NB4 (cell line): Measurements from ENCODE around the gene RHO.

Experiments used
- MYC ChIP-seq: IDR thresholded peaks from 2 replicates; pipeline ENCODE4 v1.6.1; 2011; ENCODE audit warnings: low read depth, low read length
- POLR2A ChIP-seq: IDR thresholded peaks from 2 replicates; pipeline ENCODE4 v1.6.1; 2011; ENCODE audit warnings: mild to moderate bottlenecking; ENCODE audit not compliant: insufficient read length; ENCODE audit errors: extremely low read depth
- TF ChIP-seq, protein P1 (sequence below): IDR thresholded peaks from one replicate; pipeline ENCODE4 v1.5.1; 2012; ENCODE audit warnings: low read depth, low read length
- TF ChIP-seq, protein P2 (sequence below): IDR thresholded peaks from 2 replicates; pipeline ENCODE4 v1.6.1; 2011; ENCODE audit warnings: low read depth, low read length

DNA sequence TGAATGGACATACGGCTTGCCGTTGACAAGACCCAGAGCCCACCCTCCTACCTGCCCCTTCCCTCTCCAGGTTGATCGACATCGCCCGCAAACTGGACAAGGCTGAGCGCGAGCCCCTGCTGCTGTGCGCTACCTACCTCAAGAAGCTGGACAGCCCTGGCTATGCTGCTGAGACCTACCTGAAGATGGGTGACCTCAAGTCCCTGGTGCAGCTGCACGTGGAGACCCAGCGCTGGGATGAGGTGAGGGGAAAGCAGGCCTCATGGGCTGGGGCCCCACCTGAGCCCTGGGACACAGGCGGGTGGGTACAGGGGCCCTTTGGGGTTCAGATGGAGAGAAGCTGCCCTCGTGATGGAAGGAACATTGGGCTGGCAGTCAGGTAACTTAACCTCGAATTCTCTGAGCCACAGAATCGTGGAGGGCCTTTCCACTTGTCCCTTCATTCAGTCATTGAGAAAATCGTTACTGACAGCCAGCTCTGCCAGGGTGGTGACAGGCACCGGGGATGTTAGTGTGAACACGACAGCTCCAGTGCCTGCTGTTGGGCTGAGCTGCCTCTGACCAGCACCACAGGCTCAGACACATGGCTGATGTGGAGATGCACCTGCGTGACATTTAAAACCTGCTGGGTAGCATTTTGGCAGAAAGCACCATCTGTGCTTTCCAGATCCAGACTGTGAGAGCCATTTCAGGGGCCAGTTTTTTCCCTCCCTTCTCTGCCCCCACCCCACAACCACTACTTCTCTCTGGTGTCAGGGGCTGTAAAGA lies 25.6 kb upstream of the RHO start:
- TF ChIP-seq, protein P1, sequence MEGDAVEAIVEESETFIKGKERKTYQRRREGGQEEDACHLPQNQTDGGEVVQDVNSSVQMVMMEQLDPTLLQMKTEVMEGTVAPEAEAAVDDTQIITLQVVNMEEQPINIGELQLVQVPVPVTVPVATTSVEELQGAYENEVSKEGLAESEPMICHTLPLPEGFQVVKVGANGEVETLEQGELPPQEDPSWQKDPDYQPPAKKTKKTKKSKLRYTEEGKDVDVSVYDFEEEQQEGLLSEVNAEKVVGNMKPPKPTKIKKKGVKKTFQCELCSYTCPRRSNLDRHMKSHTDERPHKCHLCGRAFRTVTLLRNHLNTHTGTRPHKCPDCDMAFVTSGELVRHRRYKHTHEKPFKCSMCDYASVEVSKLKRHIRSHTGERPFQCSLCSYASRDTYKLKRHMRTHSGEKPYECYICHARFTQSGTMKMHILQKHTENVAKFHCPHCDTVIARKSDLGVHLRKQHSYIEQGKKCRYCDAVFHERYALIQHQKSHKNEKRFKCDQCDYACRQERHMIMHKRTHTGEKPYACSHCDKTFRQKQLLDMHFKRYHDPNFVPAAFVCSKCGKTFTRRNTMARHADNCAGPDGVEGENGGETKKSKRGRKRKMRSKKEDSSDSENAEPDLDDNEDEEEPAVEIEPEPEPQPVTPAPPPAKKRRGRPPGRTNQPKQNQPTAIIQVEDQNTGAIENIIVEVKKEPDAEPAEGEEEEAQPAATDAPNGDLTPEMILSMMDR, result no peak
- TF ChIP-seq POLR2A (no peak), MYC (no peak)
- TF ChIP-seq, protein P2, sequence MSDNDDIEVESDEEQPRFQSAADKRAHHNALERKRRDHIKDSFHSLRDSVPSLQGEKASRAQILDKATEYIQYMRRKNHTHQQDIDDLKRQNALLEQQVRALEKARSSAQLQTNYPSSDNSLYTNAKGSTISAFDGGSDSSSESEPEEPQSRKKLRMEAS, result no peak
